ENCODE results near the gene MYO5C. TPM values are rescaled to one million over a fixed set of nuclear protein-coding genes. Genes with fewer than 3 reads are reported as not detected.

The MYO5C gene
- total and polyA plus RNA-seq, 2 of the 4 experiments (the other 2 are of a cell fraction): under 0.01 to 0.03 TPM

- POLR2A ChIA-PET (ENCODE audit: unreplicated experiment): no interaction called here
- Histone ChIP-seq H3K36me3 (ENCODE audit: control insufficient read depth, insufficient read depth, low read length) (no peaks in the 10 kb centered on the region), H3K18ac (ENCODE audit: low read depth, low read length) (no peak overlapping the region), H3K79me1 (ENCODE audit: low read depth in 1 of 2, low read length in 2 of 2) (no peaks in the 10 kb centered on the region), H3K14ac (replicated peaks; ENCODE audit: low read depth, low read length) (no peak overlapping the region), H3K9me1 (ENCODE audit: insufficient read depth, low read length) (no peaks in the 10 kb centered on the region; the same call in 1 of the 2 replicates), H3K4ac (ENCODE audit: low read depth, low read length) (no peak overlapping the region), H3K56ac (ENCODE audit: extremely low read depth, insufficient read depth, low read length) (no peak overlapping the region), H3K23ac (ENCODE audit: low read depth, low read length) (no peak overlapping the region), H2AFZ (replicated peaks; ENCODE audit: low read length, poor library complexity) (no peak overlapping the region), H2BK120ac (ENCODE audit: low read depth, low read length) (no peak overlapping the region), H4K5ac (ENCODE audit: low read depth, low read length) (no peak overlapping the region), H3K27me3 (ENCODE audit: control insufficient read depth, insufficient read depth, low read length) (peaks cover 46% of the 10 kb centered on the region), H3K4me1 (ENCODE audit: control insufficient read depth, insufficient read depth, low read length) (no peaks in the 10 kb centered on the region), H2AK9ac (replicated peaks; ENCODE audit: low read depth, low read length, poor library complexity) (no peak overlapping the region), H4K8ac (ENCODE audit: low read depth in 2 of 2, low read length in 2 of 2) (no peak overlapping the region), H2BK20ac (ENCODE audit: low read depth, low read length) (no peak overlapping the region), H2AK5ac (ENCODE audit: low read depth, low read length) (no peak overlapping the region), H3K4me2 (ENCODE audit: low read depth, low read length) (no peak overlapping the region), H4K91ac (ENCODE audit: insufficient read depth, low read depth, low read length) (no peak overlapping the region), H3K9ac (ENCODE audit: low read depth, low read length) (no peak overlapping the region), H3K9me3 (ENCODE audit: control insufficient read depth, insufficient read depth, low read length) (no peaks in the 10 kb centered on the region), H2BK5ac (ENCODE audit: low read depth, low read length, poor library complexity, severe bottlenecking) (no peak overlapping the region), H4K20me1 (ENCODE audit: insufficient read depth, low read length) (no peaks in the 10 kb centered on the region), H3K27ac (ENCODE audit: insufficient read depth, low read length) (no peak overlapping the region), H3K4me3 (ENCODE audit: insufficient read depth, low read depth, low read length) (no peak overlapping the region), H2BK15ac (ENCODE audit: low read depth, low read length) (no peak overlapping the region)
- CTCF ChIA-PET: no interaction called here
- no TSS peak for BruUV-seq (replicated peaks)
- no peak for DNase-seq
- TF ChIP-seq FOS (IDR thresholded peaks at IDR 0.05; ENCODE audit: low read depth, low read length): no peak
- TF ChIP-seq RFX5 (IDR thresholded peaks at IDR 0.05; ENCODE audit: low read depth, low read length): no peak
- TF ChIP-seq POLR2A (IDR thresholded peaks at IDR 0.05; ENCODE audit: low read depth, low read length): no peak
- no peak for TF ChIP-seq MXI1 (IDR thresholded peaks at IDR 0.05; ENCODE audit: borderline replicate concordance, low read depth, low read length)
- no peak for TF ChIP-seq CEBPB (IDR thresholded peaks at IDR 0.05; ENCODE audit: low read depth, low read length)
- TF ChIP-seq ELK1 (IDR thresholded peaks at IDR 0.05; ENCODE audit: borderline replicate concordance, low read depth, low read length): no peak
- TF ChIP-seq MAFK (IDR thresholded peaks at IDR 0.05; ENCODE audit: low read depth, low read length): no peak
- TF ChIP-seq RCOR1 (IDR thresholded peaks at IDR 0.05; ENCODE audit: insufficient replicate concordance, low read length): no peak
- no peak for TF ChIP-seq CHD1 (IDR thresholded peaks at IDR 0.05; ENCODE audit: low read depth, low read length)
- TF ChIP-seq NFE2L2 (IDR thresholded peaks at IDR 0.05; ENCODE audit: low read depth, low read length): no peak
- no peak for TF ChIP-seq RAD21 (IDR thresholded peaks at IDR 0.05; ENCODE audit: low read length)
- dilution Hi-C loops (cut with HindIII; ENCODE audit: low sequenced_read_pairs, unreplicated experiment): no loop called here
- WGBS, 2 experiments (ENCODE audit: extremely low coverage in 2 of 2, insufficient read length in 1 of 2): no CpG with 5 or more reads among the region's 10 CpGs
- no peak for ATAC-seq (ENCODE audit: low read depth)
- intact Hi-C loops (cut with micrococcal nuclease): no loop called here
- in situ Hi-C loops (cut with MboI; ENCODE audit: low sequenced_read_pairs): no loop called here
Measured at GRCh38 chr15:52281085-52282035, 14.2 kb downstream of the MYO5C start.
